Measurements from ENCODE around the gene PHACTR3.

PHACTR3 gene

DNA sequence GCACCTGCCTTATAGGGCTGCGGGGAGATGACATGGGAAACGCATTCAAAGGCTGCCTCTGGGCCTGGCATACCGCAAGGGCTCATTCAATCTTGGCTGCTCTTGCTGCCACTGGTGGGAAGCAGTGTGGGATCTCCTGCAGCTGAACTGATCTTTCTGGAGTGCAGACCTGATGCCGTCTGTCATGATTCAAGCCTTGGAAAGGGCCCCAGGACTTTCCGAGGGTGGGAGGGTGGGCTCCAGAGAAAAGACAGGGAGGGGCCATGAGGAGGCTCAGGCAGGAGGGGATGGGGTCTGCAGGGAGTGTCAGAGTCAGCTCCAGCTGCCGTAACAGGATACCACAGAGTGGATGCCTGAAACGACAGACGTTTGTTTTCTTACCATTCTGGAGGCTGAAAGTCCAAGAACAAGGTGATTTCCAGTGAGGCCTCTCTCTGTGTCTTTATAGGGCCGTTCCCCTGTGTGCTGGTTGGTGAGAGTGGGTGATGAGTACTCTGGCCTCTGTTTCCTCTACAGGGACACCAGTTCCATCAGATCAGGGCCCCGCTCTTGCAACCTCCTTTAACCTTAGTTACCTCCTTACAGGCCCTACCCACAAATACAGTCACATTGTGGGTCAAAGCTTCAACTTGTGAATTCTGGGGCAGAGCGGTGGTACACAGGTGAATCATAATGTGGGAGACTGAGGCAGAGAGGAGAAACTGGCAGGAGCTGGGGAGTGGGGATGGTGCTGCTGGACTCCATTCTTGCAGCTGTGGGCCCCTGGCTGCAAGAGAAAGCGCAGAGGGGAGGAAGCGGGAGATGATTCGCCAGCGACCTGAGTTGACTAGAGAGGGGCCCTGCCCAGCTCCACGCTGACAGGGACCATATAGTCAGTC, 180.7 kb downstream of the PHACTR3 start:
- TF ChIP-seq, protein P1, sequence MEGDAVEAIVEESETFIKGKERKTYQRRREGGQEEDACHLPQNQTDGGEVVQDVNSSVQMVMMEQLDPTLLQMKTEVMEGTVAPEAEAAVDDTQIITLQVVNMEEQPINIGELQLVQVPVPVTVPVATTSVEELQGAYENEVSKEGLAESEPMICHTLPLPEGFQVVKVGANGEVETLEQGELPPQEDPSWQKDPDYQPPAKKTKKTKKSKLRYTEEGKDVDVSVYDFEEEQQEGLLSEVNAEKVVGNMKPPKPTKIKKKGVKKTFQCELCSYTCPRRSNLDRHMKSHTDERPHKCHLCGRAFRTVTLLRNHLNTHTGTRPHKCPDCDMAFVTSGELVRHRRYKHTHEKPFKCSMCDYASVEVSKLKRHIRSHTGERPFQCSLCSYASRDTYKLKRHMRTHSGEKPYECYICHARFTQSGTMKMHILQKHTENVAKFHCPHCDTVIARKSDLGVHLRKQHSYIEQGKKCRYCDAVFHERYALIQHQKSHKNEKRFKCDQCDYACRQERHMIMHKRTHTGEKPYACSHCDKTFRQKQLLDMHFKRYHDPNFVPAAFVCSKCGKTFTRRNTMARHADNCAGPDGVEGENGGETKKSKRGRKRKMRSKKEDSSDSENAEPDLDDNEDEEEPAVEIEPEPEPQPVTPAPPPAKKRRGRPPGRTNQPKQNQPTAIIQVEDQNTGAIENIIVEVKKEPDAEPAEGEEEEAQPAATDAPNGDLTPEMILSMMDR (IDR thresholded peaks at IDR 0.05; ENCODE audit: extremely low read depth, missing control alignments), result no peak
- DNase-seq (ENCODE audit: low spot score), result no peak

DNA sequence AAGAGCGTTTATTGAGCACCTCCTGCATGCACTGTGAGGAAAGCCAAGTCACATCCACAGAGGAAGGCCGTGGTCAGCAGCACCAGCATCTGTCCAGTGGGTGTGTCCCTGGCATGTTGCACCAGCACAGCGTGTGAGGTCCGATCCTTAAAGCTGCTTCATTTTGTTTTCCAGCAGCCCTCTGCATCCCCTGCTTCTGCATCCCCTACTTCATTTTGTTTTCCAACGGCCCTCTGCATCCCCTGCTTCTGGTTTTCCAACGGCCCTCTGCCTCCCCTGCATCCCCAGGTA, 181.3 kb downstream of the PHACTR3 start:
- TF ChIP-seq, protein P1 (IDR thresholded peaks at IDR 0.05; ENCODE audit: extremely low read depth, missing control alignments), result no peak
- no peak for DNase-seq (ENCODE audit: low spot score)

DNA sequence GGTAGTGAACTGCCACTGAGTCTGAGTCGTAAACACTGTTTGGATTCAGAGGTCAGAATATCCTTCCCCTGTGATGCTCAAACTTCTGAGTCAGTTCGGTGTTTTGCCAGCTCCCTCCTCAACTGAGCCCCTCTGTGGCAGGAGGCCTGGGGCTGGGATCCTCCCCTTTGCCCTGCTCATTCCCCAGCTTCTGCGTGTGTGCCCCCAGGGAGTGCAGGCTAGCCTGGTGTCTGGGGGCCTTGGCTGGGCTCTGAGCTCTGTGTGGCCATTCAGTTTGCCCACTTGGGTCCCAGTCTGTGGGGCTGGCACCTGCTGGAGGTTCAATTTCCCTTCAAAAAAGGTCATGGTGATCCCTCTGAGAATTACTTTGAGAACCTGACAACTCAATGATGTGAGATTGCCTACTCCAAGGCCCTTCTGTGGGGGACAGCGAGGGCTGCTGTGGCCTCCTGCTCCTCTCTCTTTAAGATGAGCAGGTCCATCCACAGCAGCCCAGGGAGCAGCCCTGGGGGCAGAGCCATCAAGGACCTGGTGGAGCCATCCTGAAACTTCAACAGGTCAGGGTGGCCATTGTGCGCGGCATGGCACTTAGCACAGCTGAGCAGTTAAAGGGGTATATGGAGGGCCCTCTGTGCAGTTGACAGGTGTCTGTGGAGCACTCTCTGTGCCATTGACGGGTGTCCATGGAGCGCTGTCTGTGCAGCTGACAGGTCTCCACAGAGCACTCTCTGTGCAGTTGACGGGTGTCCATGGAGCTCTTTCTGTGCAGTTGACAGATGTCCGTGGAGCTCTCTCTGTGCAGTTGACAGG, 181.9 kb downstream of the PHACTR3 start:
- TF ChIP-seq, protein P1 (IDR thresholded peaks at IDR 0.05; ENCODE audit: extremely low read depth, missing control alignments), result no peak
- no peak for DNase-seq (ENCODE audit: low spot score)

DNA sequence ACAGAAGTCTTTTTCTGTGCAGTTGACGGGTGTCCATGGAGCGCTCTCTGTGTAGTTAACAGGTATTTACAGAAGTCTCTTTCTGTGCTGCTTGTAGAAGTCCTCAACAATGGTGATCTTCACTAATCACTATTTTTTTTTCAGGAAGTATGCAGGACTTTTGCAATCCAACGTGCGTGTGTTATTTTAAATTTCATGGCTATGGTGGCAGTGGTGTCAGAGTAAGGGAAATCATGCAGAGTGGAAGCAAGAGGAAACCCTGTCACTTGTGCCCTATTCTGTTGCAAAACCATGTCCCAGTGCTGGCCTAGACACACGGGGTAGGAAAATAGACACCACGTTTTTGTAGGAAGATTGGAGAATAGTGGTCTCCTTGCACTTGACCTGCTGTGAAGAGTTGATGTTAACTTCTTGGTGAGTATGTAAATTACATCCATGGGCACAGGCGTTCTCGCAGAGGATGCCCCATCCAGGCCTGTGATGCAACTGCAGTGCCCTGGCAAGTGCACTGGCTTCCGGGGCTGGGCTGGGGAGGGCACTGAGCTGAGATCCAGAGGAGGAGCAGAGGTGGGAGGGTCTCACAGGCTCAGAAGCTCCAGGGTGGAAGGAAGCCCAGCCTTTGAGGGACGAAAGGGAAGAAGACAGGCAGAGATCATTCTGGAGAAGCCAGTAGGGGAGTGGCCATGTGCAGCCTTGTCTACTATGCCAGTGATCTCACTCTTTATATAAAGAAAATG, 182.6 kb downstream of the PHACTR3 start:
- no peak for DNase-seq (ENCODE audit: low spot score)
- TF ChIP-seq, protein P1 (IDR thresholded peaks at IDR 0.05; ENCODE audit: extremely low read depth, missing control alignments), result no peak

DNA sequence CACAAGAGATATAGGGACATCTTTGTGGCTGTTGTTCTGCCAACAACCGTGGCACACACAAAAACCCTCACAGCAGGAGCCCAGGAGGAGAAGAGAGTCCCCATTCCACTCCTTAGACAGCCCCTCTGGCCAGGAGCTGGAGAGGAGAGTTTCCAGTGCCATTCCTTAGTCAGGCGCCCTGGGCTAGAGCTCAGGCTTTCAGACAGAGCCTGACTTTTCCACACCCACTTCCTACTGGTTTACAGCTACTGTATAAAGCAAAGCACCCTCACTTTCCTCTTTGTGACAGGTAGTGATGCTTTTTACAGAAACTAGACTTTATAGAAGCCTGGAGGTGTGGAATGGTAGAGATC, 183.2 kb downstream of the PHACTR3 start:
- DNase-seq (ENCODE audit: low spot score), result no peak
- TF ChIP-seq, protein P1 (IDR thresholded peaks at IDR 0.05; ENCODE audit: extremely low read depth, missing control alignments), result no peak

DNA sequence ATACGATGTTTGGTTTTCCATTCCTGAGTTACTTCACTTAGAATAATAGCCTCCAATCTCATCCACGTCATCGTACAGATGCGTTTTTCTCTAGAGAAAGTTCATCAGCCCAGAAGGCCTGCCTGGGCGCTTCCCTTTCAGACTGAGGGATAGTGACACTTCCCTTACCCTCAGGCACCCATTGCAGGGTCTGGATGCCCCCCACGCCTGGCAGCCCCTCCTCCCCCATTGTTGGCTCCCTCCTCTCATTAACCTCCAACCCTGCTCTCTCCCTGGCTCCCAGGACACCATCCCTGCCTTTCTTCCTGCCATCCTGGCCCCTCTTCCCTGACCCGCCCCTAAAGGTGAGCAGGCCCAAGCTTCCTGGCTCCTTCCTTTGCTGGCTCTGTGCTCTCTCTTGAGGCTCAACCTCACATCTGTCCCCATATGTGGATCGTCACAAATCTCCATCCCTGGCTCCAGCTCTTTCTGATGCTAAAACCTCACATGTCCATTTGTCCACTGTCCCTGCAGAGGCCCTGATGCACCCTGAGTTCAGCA, 183.9 kb downstream of the PHACTR3 start:
- DNase-seq (ENCODE audit: low spot score), result no peak

More for the DNA sequence above, 183.9 kb downstream of the PHACTR3 start:
- TF ChIP-seq, protein P1 (IDR thresholded peaks at IDR 0.05; ENCODE audit: extremely low read depth, missing control alignments), result no peak

Measured in GM20000 (cell line).